Prostate gland (tissue), 2 donors: Measurements from ENCODE around the gene GSX2.

Experiments used
- POLR2A ChIP-seq: fragments of 450-650 bp; IDR thresholded peaks from one replicate; pipeline ENCODE4 v1.6.1; 2016; ENCODE audit warnings: antibody characterized with exemption, mild to moderate bottlenecking
- POLR2AphosphoS5 ChIP-seq: sonication (generic); formaldehyde crosslinking; IDR thresholded peaks from one replicate; pipeline ENCODE4 v1.6.1; 2017; ENCODE audit warnings: antibody characterized with exemption
- TF ChIP-seq, protein P1 (sequence below), 4 experiments: fragments of 200-600 bp in 2 of 4; fragments of 450-650 bp in 2 of 4; sonication (generic) in 2 of 4; IDR thresholded peaks; 1 replicate in 3 of 4; 2 replicates in 1 of 4; pipeline ENCODE4 v1.5.1; 2016 to 2019; ENCODE audit warnings: antibody characterized with exemption in 4 of 4, mild to moderate bottlenecking in 2 of 4, moderate library complexity in 2 of 4

DNA sequence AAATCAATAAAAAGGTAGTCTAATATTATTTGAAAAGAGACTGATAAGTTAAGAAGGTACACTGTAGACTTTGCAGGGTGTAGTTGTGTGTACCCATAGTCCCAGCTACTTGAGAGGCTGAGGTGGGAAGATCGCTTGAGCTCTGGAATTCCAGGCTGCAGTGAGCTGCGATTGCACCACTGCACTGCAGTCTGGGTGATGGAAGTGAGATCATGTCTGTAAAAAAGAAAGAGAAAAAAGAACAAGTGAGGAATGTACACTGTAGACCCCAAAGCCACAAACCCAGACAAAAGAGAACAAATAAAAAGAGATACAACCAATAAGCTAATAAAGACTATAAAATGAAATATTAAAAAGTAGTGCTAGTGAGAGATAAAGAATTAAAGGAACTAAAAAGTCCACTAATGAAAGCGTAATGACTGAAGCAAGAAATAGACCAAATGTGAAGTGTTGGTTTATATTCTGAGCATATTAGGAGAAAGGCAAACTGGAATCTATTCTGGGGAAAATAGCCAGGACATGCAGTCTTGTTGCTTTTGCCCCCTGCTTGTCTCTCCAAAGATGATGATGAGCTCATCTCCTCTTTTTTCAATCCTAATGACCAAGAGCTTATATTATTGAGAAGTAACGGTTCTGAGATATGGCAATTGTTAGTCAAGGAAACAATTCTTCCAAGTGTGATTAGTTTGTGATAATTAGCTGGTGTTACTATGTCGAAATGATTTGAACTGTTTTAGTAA lies 19.1 kb downstream of the GSX2 start:
- TF ChIP-seq, protein P1, sequence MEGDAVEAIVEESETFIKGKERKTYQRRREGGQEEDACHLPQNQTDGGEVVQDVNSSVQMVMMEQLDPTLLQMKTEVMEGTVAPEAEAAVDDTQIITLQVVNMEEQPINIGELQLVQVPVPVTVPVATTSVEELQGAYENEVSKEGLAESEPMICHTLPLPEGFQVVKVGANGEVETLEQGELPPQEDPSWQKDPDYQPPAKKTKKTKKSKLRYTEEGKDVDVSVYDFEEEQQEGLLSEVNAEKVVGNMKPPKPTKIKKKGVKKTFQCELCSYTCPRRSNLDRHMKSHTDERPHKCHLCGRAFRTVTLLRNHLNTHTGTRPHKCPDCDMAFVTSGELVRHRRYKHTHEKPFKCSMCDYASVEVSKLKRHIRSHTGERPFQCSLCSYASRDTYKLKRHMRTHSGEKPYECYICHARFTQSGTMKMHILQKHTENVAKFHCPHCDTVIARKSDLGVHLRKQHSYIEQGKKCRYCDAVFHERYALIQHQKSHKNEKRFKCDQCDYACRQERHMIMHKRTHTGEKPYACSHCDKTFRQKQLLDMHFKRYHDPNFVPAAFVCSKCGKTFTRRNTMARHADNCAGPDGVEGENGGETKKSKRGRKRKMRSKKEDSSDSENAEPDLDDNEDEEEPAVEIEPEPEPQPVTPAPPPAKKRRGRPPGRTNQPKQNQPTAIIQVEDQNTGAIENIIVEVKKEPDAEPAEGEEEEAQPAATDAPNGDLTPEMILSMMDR (IDR thresholded peaks at IDR 0.05), result no peak
- TF ChIP-seq POLR2A, result no peak
- TF ChIP-seq POLR2AphosphoS5, result no peak
